K562 (cell line): ENCODE data around the gene ZNF689. TPM values are rescaled to one million over a fixed set of nuclear protein-coding genes. Genes with fewer than 3 reads are reported as not detected.

Experiments used
- ARNT ChIP-seq, 2 experiments: fragments of 450-650 bp; IDR thresholded peaks; 2 replicates each; pipeline ENCODE4 v1.6.1; 2016; ENCODE audit warnings: mild to moderate bottlenecking in 1 of 2
- CCNT2 ChIP-seq: IDR thresholded peaks from 2 replicates; pipeline ENCODE4 v1.6.1; 2011; ENCODE audit warnings: borderline replicate concordance, low read depth, mild to moderate bottlenecking, moderate library complexity, mixed read lengths, low read length; ENCODE audit not compliant: insufficient read length; ENCODE audit errors: extremely low read depth
- EGR1 ChIP-seq: fragments of 450-650 bp; conservative IDR thresholded peaks from 2 replicates; pipeline ENCODE4 v1.6.1; 2017; ENCODE audit warnings: mild to moderate bottlenecking
- ELF4 ChIP-seq: fragments of 450-650 bp; formaldehyde crosslinking; IDR thresholded peaks from 2 replicates; pipeline ENCODE4 v1.4.0; 2022; ENCODE audit warnings: missing genetic modification characterization
- ELK3 ChIP-seq: fragments of 450-650 bp; formaldehyde crosslinking; IDR thresholded peaks from 2 replicates; pipeline ENCODE4 v1.4.0; 2020; ENCODE audit warnings: mild to moderate bottlenecking
- FOXM1 ChIP-seq, 2 experiments: fragments of 450-650 bp in 1 of 2; sonication (generic) in 1 of 2; formaldehyde crosslinking in 1 of 2; IDR thresholded peaks; 2 replicates each; pipeline versions ENCODE4 v1.6.1 to v1.9.0; 2017 to 2022; ENCODE audit warnings: low read depth in 2 of 2, mild to moderate bottlenecking in 2 of 2, missing genetic modification reagents in 1 of 2, moderate library complexity in 1 of 2
- KAT2B ChIP-seq: IDR thresholded peaks from one replicate; pipeline ENCODE4 v1.6.1; 2012; ENCODE audit warnings: low read depth, mild to moderate bottlenecking, control low read depth, inconsistent platforms, low read length, moderate library complexity
- NFE2L1 ChIP-seq: fragments of 450-650 bp; IDR thresholded peaks from 2 replicates; pipeline ENCODE4 v1.6.1; 2016; ENCODE audit warnings: missing genetic modification characterization, low read depth, mild to moderate bottlenecking, missing compliant biosample characterization, moderate library complexity, borderline replicate concordance
- POLR2AphosphoS5 ChIP-seq: IDR thresholded peaks from 2 replicates; pipeline ENCODE4 v1.6.1; 2011; ENCODE audit warnings: mild to moderate bottlenecking, low read depth, low read length, moderate library complexity; ENCODE audit not compliant: control insufficient read depth, insufficient read depth
- RBM15 ChIP-seq: fragments of 200-400 bp; formaldehyde crosslinking; IDR thresholded peaks from 2 replicates; pipeline ENCODE4 v1.6.1; 2018; ENCODE audit warnings: mild to moderate bottlenecking, low read length, moderate library complexity; ENCODE audit not compliant: insufficient read depth
- SMARCC2 ChIP-seq: fragments of 450-650 bp; IDR thresholded peaks from 2 replicates; pipeline ENCODE4 v1.6.1; 2017; ENCODE audit warnings: antibody characterized with exemption, moderate library complexity, mild to moderate bottlenecking, low read depth
- SRSF1 ChIP-seq: fragments of 200-400 bp; formaldehyde crosslinking; IDR thresholded peaks from 2 replicates; pipeline ENCODE4 v1.6.1; 2017; ENCODE audit warnings: mild to moderate bottlenecking, low read depth, low read length, moderate library complexity
- STAT5B ChIP-seq: fragments of 250-450 bp; sonication (Bioruptor Pico); IDR thresholded peaks from 2 replicates; pipeline ENCODE4 v1.8.0; 2021; ENCODE audit warnings: mild to moderate bottlenecking, inconsistent platforms
- TBL1XR1 ChIP-seq, 2 experiments: IDR thresholded peaks; 2 replicates each; pipeline ENCODE4 v1.6.1; 2012; ENCODE audit warnings: improper control_type of control experiment in 2 of 2, low read length in 2 of 2, mild to moderate bottlenecking in 1 of 2
- ZNF124 ChIP-seq: sonication (generic); formaldehyde crosslinking; IDR thresholded peaks from 2 replicates; pipeline ENCODE4 v1.8.1; 2022; ENCODE audit warnings: missing genetic modification reagents
- ZNF217 ChIP-seq: sonication (generic); formaldehyde crosslinking; IDR thresholded peaks from 2 replicates; pipeline ENCODE4 v1.8.0; 2022; ENCODE audit warnings: mild to moderate bottlenecking, missing genetic modification reagents
- ZNF398 ChIP-seq: fragments of 250-450 bp; sonication (Bioruptor Pico); IDR thresholded peaks from 2 replicates; pipeline ENCODE4 v1.8.0; 2021; ENCODE audit warnings: moderate library complexity, mild to moderate bottlenecking, inconsistent platforms
- ZNF444 ChIP-seq: fragments of 250-450 bp; sonication (Bioruptor Pico); IDR thresholded peaks from 2 replicates; pipeline ENCODE4 v1.4.0; 2020; ENCODE audit warnings: mild to moderate bottlenecking, moderate library complexity
- ZNF785 ChIP-seq: fragments of 250-450 bp; sonication (Bioruptor Pico); IDR thresholded peaks from 2 replicates; pipeline ENCODE4 v1.4.0; 2020; ENCODE audit warnings: mild to moderate bottlenecking
- polyA plus RNA-seq, 8 experiments: library from polyadenylated mRNA; depleted of rRNA in 4 of 8; stranded (reverse) in 5 of 8; unstranded in 3 of 8; fragments of >200 nt; fragmentation: Nextera tagmentation in 2 of 8; fragmentation: Illumina TruSeq in 1 of 8; extraction: Ambion mirVana in 2 of 8; extraction: Trizol in 1 of 8; gene quantifications; 2 replicates each; pipeline versions ENCODE4 v1.2.1 to v1.2.3, GENCODE V29; 2011 to 2014; ENCODE audit warnings: inconsistent platforms in 1 of 8, missing spikeins in 1 of 8
- total RNA-seq, 7 experiments: library from RNA; depleted of rRNA in 6 of 7; stranded (reverse); fragments of >200 nt in 6 of 7; fragmentation: Illumina TruSeq in 2 of 7; extraction: Trizol in 2 of 7; gene quantifications; 2 replicates each; pipeline versions ENCODE4 v1.2.1 to v1.2.3, GENCODE V29; 2011 to 2021; ENCODE audit warnings: low replicate concordance in 1 of 7
- TF ChIP-seq, protein P1 (sequence below): fragments of 450-650 bp; formaldehyde crosslinking; IDR thresholded peaks from 2 replicates; pipeline ENCODE4 v1.4.0; 2022; ENCODE audit warnings: missing genetic modification characterization
- TF ChIP-seq, protein P2 (sequence below), 3 experiments: fragments of 200-800 bp in 1 of 3; sonication (Bioruptor generic) in 1 of 3; sonication (generic) in 1 of 3; formaldehyde crosslinking in 1 of 3; IDR thresholded peaks; 2 replicates each; pipeline versions ENCODE4 v1.6.1 to v1.8.0; 2016 to 2022; ENCODE audit warnings: mild to moderate bottlenecking in 2 of 3, missing compliant biosample characterization in 2 of 3, missing genetic modification characterization in 2 of 3, missing genetic modification reagents in 1 of 3

ZNF689 gene
- total and polyA plus RNA-seq, 9 of the 15 experiments (the other 6 are each of a cell fraction or from before 2014, with no cell fraction given): 5.4 to 15.4 (median 10.8) TPM

- 0 out of 4 replicates have a peak, but pooled peaks of 1 of the 2 experiments have one; percentile 56 for TF ChIP-seq ARNT (IDR thresholded peaks at IDR 0.05)
- no peak for TF ChIP-seq KAT2B
- TF ChIP-seq RBM15: no peak
- TF ChIP-seq, protein P1, sequence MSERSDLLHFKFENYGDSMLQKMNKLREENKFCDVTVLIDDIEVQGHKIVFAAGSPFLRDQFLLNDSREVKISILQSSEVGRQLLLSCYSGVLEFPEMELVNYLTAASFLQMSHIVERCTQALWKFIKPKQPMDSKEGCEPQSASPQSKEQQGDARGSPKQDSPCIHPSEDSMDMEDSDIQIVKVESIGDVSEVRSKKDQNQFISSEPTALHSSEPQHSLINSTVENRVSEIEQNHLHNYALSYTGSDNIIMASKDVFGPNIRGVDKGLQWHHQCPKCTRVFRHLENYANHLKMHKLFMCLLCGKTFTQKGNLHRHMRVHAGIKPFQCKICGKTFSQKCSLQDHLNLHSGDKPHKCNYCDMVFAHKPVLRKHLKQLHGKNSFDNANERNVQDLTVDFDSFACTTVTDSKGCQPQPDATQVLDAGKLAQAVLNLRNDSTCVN: no peak
- TF ChIP-seq POLR2AphosphoS5: peak; percentile 46; the same call in 1 of the 2 replicates
- 0 out of 2 replicates have a peak, but pooled peaks have one; percentile 40 for TF ChIP-seq FOXM1 (IDR thresholded peaks at IDR 0.05; ENCODE audit: low read depth)
- TF ChIP-seq FOXM1 (CRISPR knock-in tag; IDR thresholded peaks at IDR 0.05; ENCODE audit: low read depth): 0 out of 2 replicates have a peak, but pooled peaks have one; percentile 61
- no peak for TF ChIP-seq ELK3 (CRISPR knock-in tag)
- TF ChIP-seq ELF4 (CRISPR knock-in tag): no peak
- no peak for TF ChIP-seq SMARCC2
- TF ChIP-seq STAT5B: no peak
- no peak for TF ChIP-seq EGR1
- TF ChIP-seq ZNF398 (CRISPR knock-in tag): no peak
- TF ChIP-seq, protein P2, sequence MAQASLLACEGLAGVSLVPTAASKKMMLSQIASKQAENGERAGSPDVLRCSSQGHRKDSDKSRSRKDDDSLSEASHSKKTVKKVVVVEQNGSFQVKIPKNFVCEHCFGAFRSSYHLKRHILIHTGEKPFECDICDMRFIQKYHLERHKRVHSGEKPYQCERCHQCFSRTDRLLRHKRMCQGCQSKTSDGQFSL (CRISPR knock-in tag; IDR thresholded peaks at IDR 0.05): no peak
- TF ChIP-seq, protein P2 (tag; IDR thresholded peaks at IDR 0.05): no peak
- no peak for TF ChIP-seq TBL1XR1 (IDR thresholded peaks at IDR 0.05; ENCODE audit: low read length in 2 of 2)
- no peak for TF ChIP-seq ZNF444 (CRISPR knock-in tag)
- TF ChIP-seq NFE2L1 (tag): no peak
- TF ChIP-seq ZNF124 (CRISPR knock-in tag): no peak
- TF ChIP-seq ZNF785 (CRISPR knock-in tag): no peak
- TF ChIP-seq SRSF1: no peak
- TF ChIP-seq ZNF217 (CRISPR knock-in tag): no peak
- TF ChIP-seq CCNT2: peak; percentile 46
Measured at GRCh38 chr16:30571445-30572322, 38.5 kb downstream of the ZNF689 start, which contains the start of gene ZNF688 (continued).
